HCT116 (cell line): ENCODE results near the gene MGP. TPM values are rescaled to one million over a fixed set of nuclear protein-coding genes. Genes with fewer than 3 reads are reported as not detected.

Experiments
- ATAC-seq: fragments of 200-7000 bp; cut with Tn5 transposase; 2 replicates; pipeline ENCODE4 v1.9.1; 2020; ENCODE audit warnings: mild to moderate bottlenecking, moderate library complexity
- BruUV-seq: library from RNA; stranded (reverse); fragments of 400-500 nt; replicated peaks from 2 replicates; lab custom pipeline; 2021; lab: Mats Ljungman, UMichigan
- CTCF ChIA-PET: fragments of 300-600 bp; sonication (Branson Sonifier 250); formaldehyde crosslinking; loops from one replicate; lab custom pipeline; 2021; ENCODE audit warnings: antibody characterized with exemption; lab: Charles Lee
- POLR2A ChIA-PET: fragments of 300-600, 350-600 bp; sonication (Branson Sonifier 250); formaldehyde crosslinking; loops from one replicate; lab custom pipeline; 2021; ENCODE audit warnings: antibody characterized with exemption; lab: Charles Lee
- RAD21 ChIA-PET, 2 experiments: fragments of 300-600 bp; sonication (Branson Sonifier 250); formaldehyde crosslinking; loops; one replicate each; lab custom pipeline; 2023; ENCODE audit warnings: low total read pairs in 2 of 2; ENCODE audit not compliant: uncharacterized antibody in 2 of 2, unreplicated experiment in 2 of 2, low non-redundant PET in 1 of 2; lab: Charles Lee
- DNase-seq: peaks from one replicate; pipeline ENCODE4 v3.0.0-alpha.2; 2010; ENCODE audit warnings: low read depth, low spot score
- H2AFZ ChIP-seq: fragments of 200-600 bp; shearing (Covaris generic), sonication (generic); 2 replicates; pipeline ENCODE4 v1.6.1; 2017; ENCODE audit warnings: low read depth, mixed run types, mixed read lengths, antibody characterized with exemption, low read length; ENCODE audit not compliant: poor library complexity, severe bottlenecking
- H3K27ac ChIP-seq: 2 replicates; pipeline ENCODE4 v1.5.1; 2012; ENCODE audit warnings: low read depth, low read length
- H3K27me3 ChIP-seq: fragments of 200-600 bp; sonication (generic); 2 replicates; pipeline ENCODE4 v1.6.1; 2016; ENCODE audit warnings: mixed run types, low read length, mixed read lengths; ENCODE audit not compliant: insufficient read depth
- H3K36me3 ChIP-seq, 2 experiments: fragments of 200-500 bp in 1 of 2; fragments of 200-600 bp in 1 of 2; sonication (Bioruptor generic) in 1 of 2; sonication (generic) in 1 of 2; 2 replicates each; pipeline versions ENCODE4 v1.5.1 to v1.6.1; 2014 to 2016; ENCODE audit warnings: low read length in 2 of 2, inconsistent platforms in 1 of 2, mixed read lengths in 1 of 2, mixed run types in 1 of 2; ENCODE audit not compliant: insufficient read depth in 2 of 2, control insufficient read depth in 1 of 2
- H3K4me1 ChIP-seq, 2 experiments: fragments of 200-600 bp in 1 of 2; sonication (generic) in 1 of 2; 2 replicates each; pipeline versions ENCODE4 v1.5.1 to v1.6.1; 2012 to 2017; ENCODE audit warnings: low read length in 2 of 2, inconsistent platforms in 1 of 2, mild to moderate bottlenecking in 1 of 2, mixed read lengths in 1 of 2, mixed run types in 1 of 2, moderate library complexity in 1 of 2; ENCODE audit not compliant: insufficient read depth in 2 of 2, control insufficient read depth in 1 of 2
- H3K4me2 ChIP-seq: fragments of 200-600 bp; sonication (generic); 2 replicates; pipeline ENCODE4 v1.6.1; 2017; ENCODE audit warnings: mixed run types, low read length, mixed read lengths
- H3K4me3 ChIP-seq, 2 experiments: fragments of 200-600 bp in 1 of 2; sonication (generic) in 1 of 2; replicated peaks in 1 of 2; 2 replicates each; pipeline ENCODE4 v1.5.1; 2011 to 2016; ENCODE audit warnings: low read length in 2 of 2, control low read depth in 1 of 2, low read depth in 1 of 2, mild to moderate bottlenecking in 1 of 2, mixed read lengths in 1 of 2, mixed run types in 1 of 2
- H3K79me2 ChIP-seq: fragments of 200-600 bp; sonication (generic); 2 replicates; pipeline ENCODE4 v1.6.1; 2017; ENCODE audit warnings: mild to moderate bottlenecking, mixed run types, low read length, moderate library complexity, mixed read lengths; ENCODE audit not compliant: insufficient read depth
- H3K9ac ChIP-seq: fragments of 200-600 bp; sonication (generic); 2 replicates; pipeline ENCODE4 v1.6.1; 2016; ENCODE audit warnings: low read length, mixed read lengths
- H3K9me2 ChIP-seq: fragments of 200-600 bp; sonication (generic), shearing (Covaris generic); 2 replicates; pipeline ENCODE4 v1.6.1; 2017; ENCODE audit warnings: mixed run types, mild to moderate bottlenecking, moderate library complexity; ENCODE audit not compliant: insufficient read depth
- H3K9me3 ChIP-seq, 2 experiments: fragments of 200-500 bp in 1 of 2; fragments of 200-600 bp in 1 of 2; sonication (Bioruptor generic) in 1 of 2; sonication (generic) in 1 of 2; 2 replicates each; pipeline ENCODE4 v1.6.1; 2014 to 2017; ENCODE audit warnings: low read length in 2 of 2, mixed read lengths in 2 of 2, inconsistent platforms in 1 of 2, low read depth in 1 of 2, mild to moderate bottlenecking in 1 of 2, mixed run types in 1 of 2, moderate library complexity in 1 of 2; ENCODE audit not compliant: control insufficient read depth in 1 of 2, insufficient read depth in 1 of 2
- H4K20me1 ChIP-seq: fragments of 200-600 bp; sonication (generic), shearing (Covaris generic); 2 replicates; pipeline ENCODE4 v1.6.1; 2017; ENCODE audit warnings: mixed run types, mild to moderate bottlenecking, moderate library complexity; ENCODE audit not compliant: insufficient read depth
- CBX3 ChIP-seq: IDR thresholded peaks from 2 replicates; pipeline ENCODE4 v1.6.1; 2012; ENCODE audit warnings: low read depth
- EGR1 ChIP-seq: IDR thresholded peaks from 2 replicates; pipeline ENCODE4 v1.6.1; 2012; ENCODE audit warnings: low read depth
- EZH2 ChIP-seq: fragments of 200-600 bp; sonication (generic); IDR thresholded peaks from 2 replicates; pipeline ENCODE4 v1.6.1; 2017; ENCODE audit warnings: antibody characterized with exemption, mixed run types
- MAX ChIP-seq: IDR thresholded peaks from 2 replicates; pipeline ENCODE4 v1.6.1; 2012
- POLR2AphosphoS5 ChIP-seq: IDR thresholded peaks from 2 replicates; pipeline ENCODE4 v1.6.1; 2011; ENCODE audit warnings: mild to moderate bottlenecking, low read depth, low read length, moderate library complexity
- RAD21 ChIP-seq: IDR thresholded peaks from 2 replicates; pipeline ENCODE4 v1.6.1; 2012; ENCODE audit warnings: low read depth, mild to moderate bottlenecking
- REST ChIP-seq: IDR thresholded peaks from 2 replicates; pipeline ENCODE4 v1.6.1; 2012; ENCODE audit warnings: low read depth
- SRF ChIP-seq: IDR thresholded peaks from 2 replicates; pipeline ENCODE4 v1.6.1; 2012; ENCODE audit warnings: low read depth
- YY1 ChIP-seq: IDR thresholded peaks from 2 replicates; pipeline ENCODE4 v1.6.1; 2011; ENCODE audit warnings: low read length, low read depth, moderate library complexity, mild to moderate bottlenecking; ENCODE audit not compliant: insufficient replicate concordance; ENCODE audit errors: extremely low read depth
- ZFX ChIP-seq: fragments of 450-650 bp; IDR thresholded peaks from 2 replicates; pipeline ENCODE4 v1.6.1; 2017
- ZNF274 ChIP-seq: fragments of 200-500 bp; sonication (Bioruptor generic); IDR thresholded peaks from 2 replicates; pipeline ENCODE4 v1.6.1; 2014; ENCODE audit warnings: mild to moderate bottlenecking, low read depth, low read length, inconsistent platforms
- intact Hi-C: fragments of 100-400 bp; cut with micrococcal nuclease; formaldehyde crosslinking; loops from 2 replicates; pipeline ENCODE4 v1.10.0; 2022
- total RNA-seq: library from RNA; stranded (reverse); gene quantifications from one replicate; pipeline ENCODE4 v1.2.1, GENCODE V29; 2021; ENCODE audit not compliant: unreplicated experiment
- TF ChIP-seq, protein P1 (sequence below): IDR thresholded peaks from 2 replicates; pipeline ENCODE4 v1.6.1; 2012

MGP gene
- total RNA-seq, 1 experiment from 2014 or later, result 1.3 TPM

GRCh38 chr12:14879222-14879933 is 6.3 kb downstream of the MGP start:
- intact Hi-C loops, result no loop called here
- Histone ChIP-seq H3K4me2 (no peak overlapping the region), H3K9ac (no peak overlapping the region), H3K27me3 (no peaks in the 10 kb centered on the region), H3K4me3 (no peak overlapping the region), H3K9me3 (no peaks in the 10 kb centered on the region), H3K4me1 (no peaks in the 10 kb centered on the region; a peak in 1 of 4 replicates), H3K9me2 (no peaks in the 10 kb centered on the region), H3K79me2 (no peaks in the 10 kb centered on the region), H3K36me3 (no peaks in the 10 kb centered on the region), H4K20me1 (no peaks in the 10 kb centered on the region; the same call in 1 of the 2 replicates), H3K27ac (no peak overlapping the region), H2AFZ (no peak overlapping the region)
- ChIA-PET POLR2A (no interaction called here), CTCF (no interaction called here), RAD21 (no interaction called here)
- TF ChIP-seq POLR2AphosphoS5, result no peak
- TF ChIP-seq EGR1, result no peak
- TF ChIP-seq, protein P1, sequence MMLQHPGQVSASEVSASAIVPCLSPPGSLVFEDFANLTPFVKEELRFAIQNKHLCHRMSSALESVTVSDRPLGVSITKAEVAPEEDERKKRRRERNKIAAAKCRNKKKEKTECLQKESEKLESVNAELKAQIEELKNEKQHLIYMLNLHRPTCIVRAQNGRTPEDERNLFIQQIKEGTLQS, result no peak
- TF ChIP-seq ZNF274, result no peak
- no peak for TF ChIP-seq CBX3
- no peak for TF ChIP-seq RAD21
- no peak for TF ChIP-seq ZFX
- no peak for TF ChIP-seq YY1
- no peak for TF ChIP-seq SRF
- no peak for TF ChIP-seq REST
- no peak for TF ChIP-seq EZH2
- no peak for TF ChIP-seq MAX
- DNase-seq (no peak), ATAC-seq (no peak)
- no TSS peak for BruUV-seq
